GM13977 (cell line): ENCODE data around the gene STAG2.

Source experiments
- DNase-seq: peaks from one replicate; pipeline ENCODE4 v3.0.0; 2012; ENCODE audit warnings: low spot score
- CTCF ChIP-seq: IDR thresholded peaks from 2 replicates; pipeline ENCODE4 v1.5.1; 2012; ENCODE audit warnings: mild to moderate bottlenecking, control low read depth; ENCODE audit not compliant: insufficient read depth; ENCODE audit errors: extremely low read depth, missing control alignments
- in situ Hi-C: fragments of 300-500 bp; cut with MboI; formaldehyde crosslinking; loops from one replicate; pipeline ENCODE4 v1.12.0; 2022; ENCODE audit warnings: low sequenced_read_pairs, low pct_unique_long_range_greater_than_20kb, mixed read lengths, inconsistent platforms; ENCODE audit not compliant: unreplicated experiment

Gene STAG2

GRCh38 chrX:123994730-123995129 lies 33.2 kb downstream of the STAG2 start:
- TF ChIP-seq CTCF: no peak
- in situ Hi-C loops: no loop called here
- no peak for DNase-seq

DNA sequence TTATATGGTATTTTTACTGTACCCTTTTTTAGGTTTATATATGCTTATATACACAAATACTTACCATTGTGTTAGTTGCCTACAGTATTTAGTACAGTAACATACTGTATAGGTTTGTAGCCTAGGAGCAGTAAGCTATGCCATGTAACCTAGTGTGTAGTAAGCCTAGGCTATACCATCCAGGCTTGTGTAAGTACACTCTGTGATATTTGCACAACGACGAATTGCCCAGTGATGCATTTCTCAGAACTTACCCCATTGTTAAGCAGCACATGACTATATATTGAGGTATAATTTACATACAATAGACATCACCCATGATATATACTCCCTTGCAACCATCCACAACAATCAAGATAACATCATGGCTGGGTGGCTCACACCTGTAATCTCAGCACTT lies 40.1 kb downstream of the STAG2 start:
- TF ChIP-seq CTCF: no peak
- in situ Hi-C loops: no loop called here
- DNase-seq: no peak

DNA sequence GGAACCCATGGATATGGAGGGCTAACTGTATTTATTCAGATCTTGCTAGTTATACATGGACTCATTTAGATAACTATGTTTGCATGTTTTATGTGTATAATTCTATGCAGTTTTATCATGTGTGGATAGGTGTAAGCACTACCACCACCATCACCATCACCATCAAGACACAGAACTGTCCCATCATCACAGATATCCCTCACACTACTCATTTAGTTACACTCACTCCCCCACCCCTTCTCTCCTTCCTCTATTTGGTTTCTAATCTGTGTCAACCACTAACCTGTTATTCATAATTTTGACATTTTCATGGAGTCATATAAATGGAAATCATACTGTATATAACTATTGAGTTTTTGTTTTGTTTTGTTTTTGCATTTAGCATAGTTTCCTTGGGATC lies 43.7 kb downstream of the STAG2 start:
- in situ Hi-C loops: no loop called here
- no peak for DNase-seq

DNA sequence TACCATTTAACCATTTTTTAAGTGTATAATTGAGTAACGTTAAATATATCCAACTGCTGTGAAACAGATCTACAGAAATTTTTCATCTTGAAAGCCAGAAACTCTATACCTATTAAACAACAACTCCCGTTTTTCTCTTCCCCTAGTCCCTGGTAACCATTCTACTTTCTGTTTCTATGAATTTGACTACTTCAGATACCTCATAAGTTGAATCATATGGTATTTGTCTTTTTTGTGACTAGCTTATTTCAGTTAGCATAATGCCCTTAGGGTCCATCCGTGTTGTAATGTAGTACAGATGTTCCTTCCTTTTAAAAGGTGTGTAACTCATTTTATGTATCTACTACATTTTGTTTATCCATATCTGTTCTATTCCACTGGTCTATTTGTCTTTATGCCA lies 48.7 kb downstream of the STAG2 start:
- TF ChIP-seq CTCF: no peak
- in situ Hi-C loops: no loop called here
- no peak for DNase-seq

More for the DNA sequence above, 43.7 kb downstream of the STAG2 start:
- no peak for TF ChIP-seq CTCF

GRCh38 chrX:124010566-124010965 lies 49.1 kb downstream of the STAG2 start:
- in situ Hi-C loops: no loop called here
- no peak for DNase-seq
- no peak for TF ChIP-seq CTCF

DNA sequence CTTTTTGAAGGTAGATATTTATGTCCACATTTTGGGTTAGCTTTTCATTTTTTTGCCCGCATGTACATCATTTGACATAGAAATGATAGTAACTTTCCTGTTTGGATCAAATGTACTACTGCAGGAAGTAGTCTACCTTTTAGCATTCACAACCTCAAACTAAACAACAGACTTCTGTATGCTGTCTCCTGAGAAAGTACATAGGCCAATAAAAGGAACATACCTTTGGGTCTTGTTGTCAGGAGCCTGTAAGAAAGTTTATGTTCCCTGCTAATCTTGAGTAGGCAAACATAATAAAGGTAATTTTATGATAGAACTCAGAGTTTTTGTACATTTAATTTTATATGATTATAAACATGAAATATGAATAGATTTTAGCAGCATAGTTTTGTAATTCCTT lies 54.2 kb downstream of the STAG2 start:
- no peak for DNase-seq
- no peak for TF ChIP-seq CTCF
- in situ Hi-C loops: no loop called here

- no peak for DNase-seq
- in situ Hi-C loops: no loop called here
- no peak for TF ChIP-seq CTCF
Observed at GRCh38 chrX:124016825-124017224, 55.3 kb downstream of the STAG2 start.
